ENCODE data around the gene CMTR1.

Gene CMTR1

DNA sequence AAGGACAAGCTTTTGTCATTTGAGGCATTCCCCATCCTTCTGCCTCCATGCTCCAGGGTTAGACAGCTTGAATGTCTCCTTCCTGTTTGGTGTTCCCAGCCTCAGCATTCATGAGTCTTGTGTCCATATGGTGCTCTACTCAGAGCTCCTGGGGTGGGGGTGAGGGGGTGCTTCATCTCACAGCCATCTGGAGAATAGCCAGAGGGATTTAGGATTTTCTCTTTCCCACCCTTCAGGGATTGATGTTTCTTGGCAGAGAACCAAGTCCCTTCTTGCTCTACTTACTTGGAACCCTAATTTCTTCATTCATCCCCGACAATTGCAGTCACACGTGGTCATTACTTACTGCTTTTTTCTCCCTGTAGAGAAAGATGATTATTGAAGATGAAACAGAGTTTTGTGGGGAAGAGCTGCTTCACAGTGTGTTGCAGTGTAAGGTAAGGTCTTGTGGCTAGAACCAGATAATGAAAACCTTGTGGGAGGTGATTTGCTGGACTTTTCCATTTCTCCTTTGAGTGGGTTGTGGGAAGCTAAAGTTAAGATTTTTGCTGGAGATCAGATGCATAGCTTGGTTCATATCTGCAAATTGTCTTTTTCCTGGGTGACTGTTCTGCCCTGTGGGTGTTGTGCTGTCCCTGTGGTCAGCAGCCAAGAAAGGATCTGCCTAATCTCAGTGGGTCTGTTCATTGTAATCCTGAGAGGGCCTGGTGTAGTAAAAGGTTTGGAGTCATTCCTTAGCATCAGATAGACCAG is 18.6 kb downstream of the CMTR1 start:
- DNase-seq (ENCODE audit: low read depth) = no peak
- no peak overlapping the region for H3K4me3 ChIP-seq (ENCODE audit: low read length)
- TF ChIP-seq, protein P1, sequence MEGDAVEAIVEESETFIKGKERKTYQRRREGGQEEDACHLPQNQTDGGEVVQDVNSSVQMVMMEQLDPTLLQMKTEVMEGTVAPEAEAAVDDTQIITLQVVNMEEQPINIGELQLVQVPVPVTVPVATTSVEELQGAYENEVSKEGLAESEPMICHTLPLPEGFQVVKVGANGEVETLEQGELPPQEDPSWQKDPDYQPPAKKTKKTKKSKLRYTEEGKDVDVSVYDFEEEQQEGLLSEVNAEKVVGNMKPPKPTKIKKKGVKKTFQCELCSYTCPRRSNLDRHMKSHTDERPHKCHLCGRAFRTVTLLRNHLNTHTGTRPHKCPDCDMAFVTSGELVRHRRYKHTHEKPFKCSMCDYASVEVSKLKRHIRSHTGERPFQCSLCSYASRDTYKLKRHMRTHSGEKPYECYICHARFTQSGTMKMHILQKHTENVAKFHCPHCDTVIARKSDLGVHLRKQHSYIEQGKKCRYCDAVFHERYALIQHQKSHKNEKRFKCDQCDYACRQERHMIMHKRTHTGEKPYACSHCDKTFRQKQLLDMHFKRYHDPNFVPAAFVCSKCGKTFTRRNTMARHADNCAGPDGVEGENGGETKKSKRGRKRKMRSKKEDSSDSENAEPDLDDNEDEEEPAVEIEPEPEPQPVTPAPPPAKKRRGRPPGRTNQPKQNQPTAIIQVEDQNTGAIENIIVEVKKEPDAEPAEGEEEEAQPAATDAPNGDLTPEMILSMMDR (conservative IDR thresholded peaks at IDR 0.05; ENCODE audit: low read length) = no peak

DNA sequence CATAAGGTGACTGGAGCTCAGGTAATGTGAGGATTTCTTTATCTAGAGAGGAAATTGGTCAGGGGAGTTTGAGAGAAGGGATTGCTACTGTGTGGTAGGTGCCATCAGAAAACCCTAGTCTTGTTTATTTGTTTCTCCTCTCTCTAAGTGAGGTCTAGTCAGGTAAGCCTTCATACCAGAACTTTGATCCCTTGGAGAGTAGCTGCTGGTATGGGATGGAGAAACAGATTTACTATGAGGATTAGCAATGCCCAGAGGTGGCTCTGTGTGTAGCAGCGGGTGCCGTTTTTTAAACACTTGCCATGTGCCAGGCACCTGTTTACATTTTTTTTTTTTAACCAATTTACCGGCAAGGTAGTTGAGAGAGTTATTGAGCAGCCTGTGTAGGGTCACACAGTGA is 19.5 kb downstream of the CMTR1 start:
- no peak for DNase-seq (ENCODE audit: low read depth)
- H3K4me3 ChIP-seq (ENCODE audit: low read length) = no peak overlapping the region
- TF ChIP-seq, protein P1 (conservative IDR thresholded peaks at IDR 0.05; ENCODE audit: low read length) = no peak

DNA sequence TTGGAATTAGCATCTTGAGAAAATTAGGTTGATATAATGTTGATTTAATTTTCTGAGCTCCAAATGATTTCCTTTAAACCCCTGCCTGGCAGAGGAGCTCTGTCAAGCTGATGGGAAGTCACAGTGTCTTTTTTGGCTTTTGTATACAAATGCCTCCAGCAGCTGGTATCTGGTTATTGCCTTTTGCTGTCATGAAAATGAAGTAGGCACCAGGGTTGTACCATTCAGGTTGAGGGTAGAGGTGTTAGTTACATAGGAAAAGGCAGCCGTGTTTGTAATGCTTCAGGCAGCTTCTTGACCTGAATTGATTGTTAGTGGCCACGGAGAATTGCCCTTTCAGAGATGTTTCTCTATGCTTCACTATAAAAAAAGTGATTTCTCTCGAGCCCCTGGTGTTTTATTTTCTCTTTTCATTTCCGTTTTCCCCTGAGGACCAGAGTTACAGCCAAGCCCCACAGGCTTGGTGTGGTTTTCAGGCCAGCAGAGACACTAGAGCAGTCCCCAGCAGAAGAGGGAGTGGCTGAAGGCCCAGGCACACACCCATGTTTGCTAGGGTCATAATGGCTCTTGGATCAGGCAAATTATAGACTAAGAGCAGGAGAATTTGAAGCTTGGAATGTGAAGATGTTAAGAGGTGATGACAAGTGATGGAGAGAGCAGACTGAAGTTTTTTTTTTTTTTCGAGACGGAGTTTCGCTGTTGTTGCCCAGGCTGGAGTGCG is 21.6 kb downstream of the CMTR1 start:
- TF ChIP-seq, protein P1 (conservative IDR thresholded peaks at IDR 0.05; ENCODE audit: low read length) = no peak
- no peak overlapping the region for H3K4me3 ChIP-seq (ENCODE audit: low read length)
- peak; percentile 52 for DNase-seq (ENCODE audit: low read depth)

DNA sequence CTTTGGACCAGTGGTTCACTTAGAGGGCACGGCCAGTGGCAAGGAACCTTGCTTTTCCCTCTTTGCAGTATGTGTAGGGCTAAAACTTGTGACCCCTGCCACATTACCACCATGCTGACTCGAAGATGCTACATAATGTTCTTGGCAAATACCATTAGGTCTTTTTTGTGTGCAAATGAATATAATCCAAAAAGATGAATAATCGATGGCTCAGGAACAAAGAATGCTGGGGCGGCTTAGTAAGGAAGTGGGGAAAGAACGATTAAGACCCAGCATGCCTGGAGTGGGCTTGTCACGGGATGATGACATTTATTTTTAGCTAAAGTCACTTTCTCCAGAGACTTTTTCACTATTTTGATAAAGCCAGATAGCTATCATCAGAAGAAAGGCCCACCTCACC is 23.1 kb downstream of the CMTR1 start:
- TF ChIP-seq, protein P1 (conservative IDR thresholded peaks at IDR 0.05; ENCODE audit: low read length) = no peak
- H3K4me3 ChIP-seq (ENCODE audit: low read length) = no peak overlapping the region
- peak; percentile 83 for DNase-seq (ENCODE audit: low read depth)

DNA sequence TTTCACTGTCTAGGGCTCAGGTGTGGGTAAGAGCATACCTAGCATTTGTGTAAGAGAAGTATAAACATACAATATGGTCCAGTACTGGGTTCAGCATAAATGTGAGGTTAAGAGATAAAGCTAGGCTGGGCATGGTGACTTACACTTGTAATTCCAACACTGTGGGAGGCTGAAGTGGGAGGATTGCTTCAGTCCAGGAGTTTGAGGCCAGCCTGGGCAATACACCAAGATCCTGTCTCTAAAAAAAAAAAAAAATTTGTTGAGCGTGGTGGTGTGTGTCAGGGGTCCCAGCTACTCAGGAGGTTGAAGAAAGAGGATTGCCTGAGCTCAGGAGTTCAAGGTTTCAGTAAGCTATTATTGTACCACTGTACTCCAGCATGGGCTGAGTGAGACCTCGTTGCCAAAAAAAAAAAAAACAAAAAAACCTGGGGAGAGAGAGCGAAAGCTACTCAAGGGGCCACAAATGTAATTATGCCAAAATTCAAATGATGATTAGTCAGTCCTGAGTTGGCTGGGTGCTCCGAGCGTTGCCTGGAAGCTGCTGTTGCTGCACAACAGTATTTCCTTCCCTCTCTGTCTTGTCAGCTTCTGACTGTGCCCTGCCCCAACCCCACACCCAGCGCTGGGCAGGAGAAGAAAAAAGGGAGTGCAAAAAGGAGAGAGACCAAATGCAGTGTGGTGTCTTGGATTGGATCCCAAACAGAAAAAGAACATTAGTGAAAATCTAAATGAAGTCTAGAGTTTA is 24.0 kb downstream of the CMTR1 start:
- peak; percentile 91 for DNase-seq (ENCODE audit: low read depth)

DNA sequence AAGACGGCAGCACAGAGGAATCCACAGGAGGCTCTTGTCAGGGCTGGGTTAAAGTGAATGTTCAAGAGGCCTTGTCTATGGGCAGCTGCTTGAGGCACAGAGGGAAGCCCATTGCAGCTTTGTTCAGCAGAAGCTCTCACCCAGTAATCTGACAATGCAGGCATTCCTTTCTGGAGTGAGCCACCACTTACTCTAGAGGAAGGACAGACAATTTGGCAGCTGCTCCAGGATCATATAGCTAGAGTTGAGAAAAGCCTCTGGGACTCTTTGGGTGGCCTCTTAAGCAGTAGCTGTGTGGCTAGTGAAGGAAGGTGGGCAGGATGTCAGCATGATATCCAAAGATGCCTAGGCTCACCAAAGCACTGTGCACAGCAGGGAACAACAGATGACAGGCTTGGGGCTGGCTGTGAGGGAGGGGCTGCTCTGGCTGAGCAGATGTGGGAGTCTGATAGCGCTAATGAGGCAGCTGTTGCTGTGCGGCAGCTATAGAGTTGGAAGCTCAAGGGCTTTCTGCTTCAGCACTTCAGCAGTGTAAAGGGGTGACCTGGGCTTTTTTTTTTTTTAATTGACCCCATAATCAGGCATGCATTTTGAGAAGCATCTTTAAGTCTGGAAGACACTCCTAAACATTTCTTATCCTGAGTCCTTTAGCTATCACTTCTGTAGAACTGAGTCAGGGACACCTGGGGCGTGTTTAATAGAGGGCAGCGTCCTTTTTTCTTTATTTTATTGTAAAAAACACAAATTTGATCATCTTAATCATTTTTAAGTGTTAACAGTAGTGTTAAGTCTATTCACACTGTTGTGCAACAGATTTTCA is 27.2 kb downstream of the CMTR1 start:
- TF ChIP-seq, protein P1 (conservative IDR thresholded peaks at IDR 0.05; ENCODE audit: low read length) = no peak
- DNase-seq (ENCODE audit: low read depth) = no peak
- no peak overlapping the region for H3K4me3 ChIP-seq (ENCODE audit: low read length)

More for the DNA sequence above, 24.0 kb downstream of the CMTR1 start:
- TF ChIP-seq, protein P1 (conservative IDR thresholded peaks at IDR 0.05; ENCODE audit: low read length) = no peak
- H3K4me3 ChIP-seq (ENCODE audit: low read length) = no peak overlapping the region
